Fibroblast of the aortic adventitia (primary cell): ENCODE data around the gene CPT1A. TPM values are rescaled to one million over a fixed set of nuclear protein-coding genes. Genes with fewer than 3 reads are reported as not detected.

Experiments used
- DNase-seq: peaks from one replicate; pipeline ENCODE4 v3.0.0-alpha.2; 2010; ENCODE audit warnings: low read depth
- H3K4me3 ChIP-seq: 2 replicates; pipeline ENCODE4 v1.5.1; 2011; ENCODE audit warnings: low read depth, mild to moderate bottlenecking, control low read depth, low read length, moderate library complexity
- total RNA-seq: library from RNA; depleted of rRNA; stranded (reverse); fragments of >200 nt; gene quantifications from 2 replicates; pipeline ENCODE4 v1.2.3, GENCODE V29; 2012; ENCODE audit warnings: low replicate concordance
- TF ChIP-seq, protein P1 (sequence below): IDR thresholded peaks from 2 replicates; pipeline ENCODE4 v1.5.1; 2011; ENCODE audit warnings: mild to moderate bottlenecking, low read length, control low read depth, inconsistent platforms; ENCODE audit not compliant: insufficient read depth

The CPT1A gene
- total RNA-seq, 1 donor, result 45.6 TPM

DNA sequence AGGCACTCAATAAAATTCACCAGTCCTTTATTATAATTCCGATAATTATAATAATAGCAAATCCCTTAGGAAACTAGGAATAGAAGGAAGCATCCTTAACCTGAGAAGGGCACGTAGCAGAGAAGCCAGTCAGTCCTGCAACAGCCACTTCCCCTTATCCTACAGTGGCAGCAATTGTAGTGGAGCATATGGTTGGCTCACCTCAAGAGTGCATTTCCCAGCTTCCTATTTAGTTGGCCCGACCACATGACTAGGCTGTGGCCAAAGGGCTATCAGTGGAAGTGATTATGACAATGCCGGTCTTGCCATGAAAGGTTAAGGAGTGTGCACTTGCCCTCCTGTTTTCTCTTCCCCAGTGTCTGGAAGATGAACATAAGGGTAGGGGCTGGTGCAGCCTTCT lies 117.4 kb downstream of the CPT1A start:
- TF ChIP-seq, protein P1, sequence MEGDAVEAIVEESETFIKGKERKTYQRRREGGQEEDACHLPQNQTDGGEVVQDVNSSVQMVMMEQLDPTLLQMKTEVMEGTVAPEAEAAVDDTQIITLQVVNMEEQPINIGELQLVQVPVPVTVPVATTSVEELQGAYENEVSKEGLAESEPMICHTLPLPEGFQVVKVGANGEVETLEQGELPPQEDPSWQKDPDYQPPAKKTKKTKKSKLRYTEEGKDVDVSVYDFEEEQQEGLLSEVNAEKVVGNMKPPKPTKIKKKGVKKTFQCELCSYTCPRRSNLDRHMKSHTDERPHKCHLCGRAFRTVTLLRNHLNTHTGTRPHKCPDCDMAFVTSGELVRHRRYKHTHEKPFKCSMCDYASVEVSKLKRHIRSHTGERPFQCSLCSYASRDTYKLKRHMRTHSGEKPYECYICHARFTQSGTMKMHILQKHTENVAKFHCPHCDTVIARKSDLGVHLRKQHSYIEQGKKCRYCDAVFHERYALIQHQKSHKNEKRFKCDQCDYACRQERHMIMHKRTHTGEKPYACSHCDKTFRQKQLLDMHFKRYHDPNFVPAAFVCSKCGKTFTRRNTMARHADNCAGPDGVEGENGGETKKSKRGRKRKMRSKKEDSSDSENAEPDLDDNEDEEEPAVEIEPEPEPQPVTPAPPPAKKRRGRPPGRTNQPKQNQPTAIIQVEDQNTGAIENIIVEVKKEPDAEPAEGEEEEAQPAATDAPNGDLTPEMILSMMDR, result no peak

DNA sequence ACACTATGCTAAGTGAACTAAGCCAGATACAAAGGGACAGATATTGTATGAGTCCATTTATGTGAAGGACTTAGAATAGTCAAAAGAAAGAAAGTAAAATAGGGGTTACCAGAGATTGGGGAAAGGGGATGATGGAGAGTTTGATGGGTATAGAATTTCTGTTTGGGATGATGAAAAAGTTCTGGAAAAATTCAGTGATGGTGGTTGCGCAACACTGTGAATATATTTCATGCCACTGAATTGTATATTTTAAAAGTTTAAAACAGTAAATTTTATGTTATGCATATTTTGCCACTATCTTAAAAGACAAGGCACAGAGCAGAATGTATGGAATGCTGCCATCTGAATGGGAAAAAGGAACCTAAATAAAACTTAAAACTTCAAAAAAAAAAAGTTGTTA lies 119.6 kb downstream of the CPT1A start:
- no peak for DNase-seq
- TF ChIP-seq, protein P1, result no peak

More for the DNA sequence above, 117.4 kb downstream of the CPT1A start:
- no peak for DNase-seq
- H3K4me3 ChIP-seq, result no peak overlapping the region

DNA sequence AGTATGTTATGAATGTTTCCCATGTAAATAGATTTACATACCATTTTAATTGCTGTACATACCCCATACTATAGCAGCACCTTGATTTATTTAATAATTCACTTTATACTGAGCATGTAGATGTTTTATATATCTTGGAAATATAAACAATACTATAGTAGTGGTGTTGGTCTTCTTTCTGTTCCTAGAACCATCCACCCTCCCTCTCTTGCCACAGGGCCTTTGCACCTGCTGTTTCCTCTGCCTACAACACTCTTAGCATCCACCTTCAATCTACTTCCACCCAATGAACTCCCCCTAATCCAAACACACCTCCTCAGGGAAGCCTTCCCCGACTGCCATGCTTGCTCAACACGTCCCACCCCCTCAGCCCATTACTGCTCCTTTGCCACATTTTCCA lies 120.6 kb downstream of the CPT1A start:
- DNase-seq, result no peak
- TF ChIP-seq, protein P1, result no peak
- no peak overlapping the region for H3K4me3 ChIP-seq

More for the DNA sequence above, 119.6 kb downstream of the CPT1A start:
- H3K4me3 ChIP-seq, result no peak overlapping the region

DNA sequence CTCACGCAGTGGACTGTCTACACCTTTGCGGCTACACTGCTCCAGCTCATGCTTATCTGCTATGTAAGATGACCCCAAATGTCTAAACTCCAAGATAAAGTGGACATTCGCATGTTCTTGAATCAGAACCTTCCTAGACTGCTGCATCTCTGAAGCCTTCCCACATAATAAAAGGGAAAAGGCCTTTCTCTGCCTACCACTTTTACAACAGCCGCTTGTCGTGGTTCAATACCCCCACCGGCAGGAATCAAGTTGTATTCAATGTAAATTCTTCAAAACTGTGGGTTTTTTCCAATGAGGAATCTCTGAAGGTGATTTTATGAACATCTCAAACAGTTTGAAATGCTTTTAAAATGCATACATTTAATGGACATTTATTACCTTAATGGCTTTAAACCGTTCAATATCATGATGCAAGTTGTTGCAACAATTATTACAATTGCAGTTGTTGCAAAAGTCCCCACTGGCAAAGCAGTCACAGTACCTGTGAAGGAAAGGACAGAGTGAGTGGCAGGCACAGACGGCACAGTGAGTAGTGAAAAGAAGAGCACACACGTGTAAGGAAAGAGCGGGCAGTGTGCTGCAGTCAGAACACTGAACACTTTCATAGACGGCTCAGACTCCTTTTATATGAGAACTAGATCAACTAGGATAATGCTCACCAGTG lies 126.1 kb downstream of the CPT1A start:
- DNase-seq, result no peak
- TF ChIP-seq, protein P1, result no peak
- H3K4me3 ChIP-seq, result no peak overlapping the region

DNA sequence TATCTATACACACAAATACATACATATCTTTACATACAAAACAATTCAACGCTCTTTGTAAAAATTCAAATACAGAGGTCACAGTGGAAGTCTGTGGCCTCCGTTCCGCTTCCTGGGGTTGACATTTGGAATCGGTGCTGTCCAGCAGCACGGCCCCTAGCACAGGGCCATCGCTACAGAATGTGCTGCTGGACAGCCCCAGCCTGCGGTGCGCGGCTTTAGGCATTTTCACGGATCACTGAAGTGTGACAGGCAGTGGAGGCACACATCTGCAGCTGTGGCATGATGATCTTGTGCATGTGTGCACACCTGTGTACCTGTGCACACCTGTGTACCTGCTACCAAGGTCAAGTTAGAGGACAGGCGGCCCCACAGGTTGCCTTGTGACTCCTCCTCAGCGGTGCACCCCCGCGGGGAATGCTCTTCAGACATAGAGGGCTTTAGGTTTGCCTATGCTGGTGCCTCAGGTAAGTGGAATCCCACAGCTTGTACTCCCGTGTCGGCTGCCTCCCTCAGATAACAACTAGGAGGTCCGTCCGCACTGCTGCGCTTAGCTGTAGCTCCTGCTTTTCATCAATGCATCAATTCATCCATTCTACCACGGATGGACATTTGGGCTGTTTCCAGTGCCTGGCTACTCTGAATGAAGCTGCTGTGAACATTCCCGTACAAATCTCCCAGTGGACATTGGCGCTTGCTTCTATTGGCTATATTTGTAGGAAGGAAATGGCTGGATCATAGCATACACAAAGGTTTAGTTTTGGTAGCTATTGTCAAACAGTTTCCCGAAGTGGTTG lies 127.5 kb downstream of the CPT1A start:
- no peak for DNase-seq
- TF ChIP-seq, protein P1, result no peak
- no peak overlapping the region for H3K4me3 ChIP-seq

DNA sequence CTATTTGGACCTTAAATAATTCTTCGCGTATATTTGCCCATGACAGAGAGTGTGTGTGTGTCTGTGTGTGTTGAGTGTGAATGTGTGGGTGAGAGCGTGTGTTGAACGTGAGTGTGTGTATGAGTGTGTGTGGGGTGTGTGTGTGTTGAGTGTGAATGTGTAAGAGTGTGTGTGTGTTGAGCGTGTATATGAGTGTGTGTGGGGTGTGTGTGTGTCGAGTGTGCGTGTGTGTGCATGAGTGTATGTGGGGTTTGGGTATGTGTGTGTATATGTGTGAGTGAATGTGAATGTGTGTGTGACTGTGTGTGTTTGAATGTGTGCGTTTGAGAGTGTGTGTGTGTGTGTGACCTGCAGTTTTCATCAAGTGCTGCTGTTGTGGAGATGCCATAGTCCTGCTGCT lies 130.6 kb downstream of the CPT1A start:
- DNase-seq, result no peak
- no peak overlapping the region for H3K4me3 ChIP-seq
- TF ChIP-seq, protein P1, result no peak
